ENCODE results near the gene PDIA4.
"Not testable (repeated sequence)": the region's sequence is repeated elsewhere in the genome, so short reads cannot be mapped to it uniquely, and the experiment has no call there.

The PDIA4 gene

DNA sequence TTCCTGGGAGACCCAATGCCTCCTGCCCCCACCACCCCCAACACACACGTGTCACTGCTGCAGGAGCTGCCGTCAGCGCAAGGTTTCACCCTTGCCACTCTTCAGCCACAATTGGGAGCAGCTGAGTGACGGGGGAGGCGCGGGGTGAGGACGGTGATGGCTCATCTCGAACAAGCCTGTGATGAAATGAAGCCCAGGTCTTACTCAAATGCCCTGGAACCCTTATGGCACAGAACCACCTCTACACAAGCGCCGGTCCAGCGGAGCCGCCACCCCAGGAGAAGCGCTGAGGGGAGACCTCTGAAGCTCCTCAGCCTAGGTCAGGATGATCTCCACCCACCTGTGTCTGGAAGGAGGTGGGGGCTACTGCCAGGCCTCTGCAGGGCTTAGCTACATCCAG is 25.7 kb downstream of the PDIA4 start:
- no peak for DNase-seq

DNA sequence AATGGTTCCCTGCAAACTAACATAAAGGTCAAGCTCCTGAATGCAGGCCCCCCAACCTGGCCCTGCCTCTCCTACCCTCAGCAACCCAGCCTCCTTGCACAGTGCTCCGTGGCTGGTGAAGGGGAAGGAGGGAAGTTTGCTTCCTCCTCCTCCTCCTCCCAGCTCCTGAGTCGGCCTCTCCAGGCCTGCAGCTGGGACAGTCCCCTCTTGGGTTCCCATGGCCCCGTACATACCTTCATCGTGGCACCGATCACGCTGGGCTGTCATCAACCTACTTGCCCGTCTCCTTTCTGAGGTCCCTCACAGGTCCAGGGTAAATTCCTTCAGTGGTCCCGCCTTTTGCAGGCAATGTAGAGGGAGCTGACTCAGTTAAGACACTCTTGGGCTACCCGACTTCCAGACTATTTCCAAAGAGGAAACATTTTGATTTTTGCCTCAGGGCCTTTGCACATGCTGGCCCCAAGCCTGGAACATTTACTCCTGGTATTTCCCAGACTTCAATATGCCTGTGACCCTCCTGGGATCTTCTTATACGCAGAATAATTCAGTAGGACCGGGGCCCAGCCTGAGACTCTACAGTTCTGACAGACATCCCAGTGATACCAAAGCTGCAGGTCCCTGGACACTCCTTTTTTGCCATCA is 26.8 kb downstream of the PDIA4 start:
- DNase-seq: no peak

DNA sequence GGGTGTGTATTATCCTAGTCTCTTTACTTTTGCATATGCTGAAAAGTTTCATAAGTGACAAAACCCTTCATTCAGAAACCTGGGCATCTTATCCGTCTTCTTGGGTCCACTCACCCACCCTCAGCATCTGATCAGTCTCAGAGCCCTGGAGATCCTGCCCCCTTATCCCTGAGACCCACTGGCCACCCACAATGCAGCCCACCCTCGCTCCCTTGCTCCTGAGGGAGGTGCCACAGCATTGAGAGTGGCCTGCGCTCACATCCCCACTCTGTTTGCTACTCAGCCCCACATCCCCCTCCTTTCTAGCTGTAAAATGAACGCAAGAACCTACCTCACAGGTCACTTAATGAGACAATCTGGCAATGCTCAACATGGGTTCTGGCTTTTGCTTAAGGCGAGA is 27.3 kb downstream of the PDIA4 start:
- no peak for DNase-seq

DNA sequence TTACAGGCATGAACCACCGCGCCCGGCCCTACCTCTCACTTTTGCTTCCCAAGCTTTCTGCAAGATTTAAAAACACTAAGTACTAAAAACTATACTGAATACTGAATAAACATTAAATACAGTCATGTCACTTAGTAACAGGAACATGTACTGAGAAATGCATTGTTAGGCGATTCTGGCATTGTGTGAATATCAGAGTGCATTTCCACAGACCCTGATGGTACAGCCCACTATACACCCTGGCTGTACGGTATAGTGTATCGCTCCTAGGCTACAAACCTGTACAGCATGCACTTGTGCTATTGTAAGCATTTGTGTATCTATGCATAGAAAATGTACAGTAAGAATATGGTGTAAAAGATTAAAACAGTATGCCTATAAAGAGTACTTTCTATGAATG is 29.1 kb downstream of the PDIA4 start:
- no peak for DNase-seq

DNA sequence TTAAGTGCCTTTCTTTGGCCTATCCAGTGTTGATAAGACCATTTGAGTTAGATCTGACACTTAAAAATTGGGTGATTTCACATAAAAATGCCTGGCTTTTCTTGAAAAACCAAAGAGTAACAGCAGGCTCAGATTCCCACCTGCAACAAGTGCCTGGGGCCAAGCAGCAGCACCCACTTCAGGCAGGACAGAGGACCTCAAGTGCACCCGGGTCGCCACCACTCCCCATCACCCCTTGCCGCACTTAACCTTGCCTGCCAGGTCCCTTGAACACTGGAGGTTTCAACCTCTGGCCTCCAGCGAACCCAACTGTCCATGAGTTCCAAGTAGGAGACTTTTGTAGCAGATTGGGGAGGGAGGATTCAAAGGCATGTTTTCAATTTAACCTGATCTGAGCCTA is 30.8 kb downstream of the PDIA4 start:
- no peak for DNase-seq

DNA sequence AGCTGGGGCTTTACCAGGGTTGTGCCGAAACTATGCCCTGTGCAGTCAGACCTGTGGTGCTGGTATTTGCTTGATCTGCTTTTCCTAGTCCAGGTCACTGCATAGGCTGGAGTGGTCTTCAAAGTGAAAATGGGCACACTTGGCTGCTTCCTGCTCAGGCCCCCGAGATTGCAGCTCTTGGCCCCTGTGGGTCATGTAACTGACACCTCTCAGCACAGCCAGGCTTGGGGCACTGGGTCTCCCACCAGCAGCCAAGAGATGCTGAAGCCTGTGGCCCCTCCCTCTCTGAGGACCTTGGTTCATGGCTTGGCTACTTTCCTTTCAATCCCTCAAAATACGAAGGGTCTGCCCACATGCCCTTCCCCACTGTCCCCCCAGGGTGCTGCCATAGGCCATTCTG is 33.7 kb downstream of the PDIA4 start:
- DNase-seq: no peak

DNA sequence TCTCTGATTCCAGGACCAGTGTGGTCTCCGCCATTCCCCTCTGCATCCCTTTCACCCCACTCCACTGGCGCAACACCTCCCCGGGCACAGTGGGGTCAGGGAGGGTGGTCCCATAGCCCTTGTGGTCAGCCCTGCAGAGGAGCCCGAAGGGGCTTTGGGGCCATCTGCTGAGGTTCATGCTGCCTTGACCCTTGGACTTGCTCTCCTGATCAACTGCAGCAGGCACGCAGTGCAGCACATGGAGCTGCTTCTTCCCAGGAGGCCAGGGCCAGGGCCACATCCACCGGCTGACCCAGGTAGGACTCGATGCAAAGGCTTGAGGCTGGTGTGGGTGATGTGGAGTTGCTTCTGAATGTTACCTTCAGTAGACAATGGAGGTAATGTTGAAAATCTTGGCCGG is 35.1 kb downstream of the PDIA4 start:
- DNase-seq: no peak

DNA sequence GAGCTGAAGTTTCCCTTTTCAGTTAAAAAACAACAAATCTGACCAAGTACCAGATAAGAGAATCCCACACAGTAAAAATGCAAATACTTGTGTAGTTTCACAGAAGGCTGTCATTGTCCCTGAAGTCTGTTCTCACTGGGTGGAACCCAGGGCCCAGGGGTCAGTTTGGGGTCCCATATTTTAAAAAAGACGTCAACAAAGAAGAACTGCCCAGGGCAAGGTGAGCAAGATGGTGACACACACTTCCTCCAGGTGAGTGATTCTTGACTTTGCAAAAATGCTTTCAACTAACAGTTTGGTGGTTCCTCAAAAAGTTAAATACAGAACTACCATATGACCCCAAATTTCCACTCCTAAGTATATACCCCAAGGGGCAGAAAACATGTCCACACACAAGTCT is 36.8 kb downstream of the PDIA4 start:
- no peak for DNase-seq

DNA sequence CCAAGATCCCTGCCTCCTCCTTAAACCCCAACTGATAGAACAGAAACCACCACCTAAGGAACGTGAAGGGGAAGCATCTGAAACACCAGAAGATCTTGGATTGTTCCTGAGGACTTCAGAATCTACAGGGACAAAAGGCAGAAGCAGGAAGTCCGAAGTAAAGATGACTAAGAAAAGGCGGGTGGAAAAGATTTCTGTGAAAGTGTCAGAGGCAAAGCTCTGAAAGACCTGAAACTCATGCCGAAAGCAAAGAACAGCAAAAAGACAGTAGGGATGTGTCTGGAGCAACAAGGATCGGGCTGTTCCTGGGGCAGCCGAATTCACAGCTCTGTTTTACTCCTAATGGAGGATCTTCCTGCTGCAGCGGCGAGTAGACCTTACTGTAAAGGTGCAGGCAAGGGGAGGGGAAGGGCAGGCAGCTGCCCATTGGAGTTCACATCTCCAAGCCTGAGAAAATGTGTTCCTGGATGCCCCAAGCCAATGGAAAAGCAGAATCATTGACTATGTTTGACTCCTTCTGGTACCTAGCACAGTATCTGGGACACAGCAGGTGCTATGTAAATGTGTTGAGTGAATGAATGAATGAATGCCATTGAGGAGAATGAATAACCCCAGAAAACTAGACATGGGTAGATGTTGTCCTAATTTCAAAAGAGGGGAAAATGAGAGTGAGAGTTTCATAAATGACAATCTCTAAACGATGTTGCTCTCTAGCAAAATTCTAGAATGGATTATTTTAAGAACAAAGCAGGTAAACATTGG is 40.4 kb downstream of the PDIA4 start:
- no peak for DNase-seq

DNA sequence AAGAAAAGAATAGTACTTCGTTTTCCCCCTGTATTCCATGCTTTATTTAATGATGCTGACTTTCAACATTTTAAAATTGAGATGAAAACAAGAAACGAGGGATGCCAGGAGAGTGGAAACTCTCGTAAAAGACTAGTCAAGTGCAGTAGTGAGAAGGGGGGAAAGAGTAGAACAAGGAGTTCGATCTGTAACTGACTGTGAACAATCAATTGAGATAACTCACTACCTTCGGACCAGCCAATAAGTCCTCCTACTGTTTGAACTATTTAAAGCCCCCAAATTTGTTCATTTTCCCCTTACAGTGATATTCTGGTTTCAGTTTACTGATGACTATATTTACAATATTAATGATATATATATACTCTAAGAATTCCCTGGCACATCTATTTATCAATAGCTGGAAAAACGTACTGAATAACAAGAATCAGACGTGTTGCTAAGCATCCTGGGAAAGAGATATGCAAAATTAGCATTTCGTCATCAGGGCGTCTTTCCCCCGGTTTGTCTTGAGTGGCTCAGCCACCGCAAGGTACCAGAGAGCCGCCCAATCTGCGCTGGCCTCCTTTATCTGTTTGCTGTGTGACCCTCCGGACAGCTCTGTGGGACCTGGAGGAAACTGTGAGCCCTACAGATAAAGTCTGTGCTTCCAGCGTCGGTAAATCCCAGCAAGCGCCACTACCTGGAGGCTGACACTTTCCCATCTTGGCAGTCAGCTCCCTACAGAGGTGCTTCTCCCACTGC is 41.1 kb downstream of the PDIA4 start:
- peak; percentile 67 for DNase-seq

DNA sequence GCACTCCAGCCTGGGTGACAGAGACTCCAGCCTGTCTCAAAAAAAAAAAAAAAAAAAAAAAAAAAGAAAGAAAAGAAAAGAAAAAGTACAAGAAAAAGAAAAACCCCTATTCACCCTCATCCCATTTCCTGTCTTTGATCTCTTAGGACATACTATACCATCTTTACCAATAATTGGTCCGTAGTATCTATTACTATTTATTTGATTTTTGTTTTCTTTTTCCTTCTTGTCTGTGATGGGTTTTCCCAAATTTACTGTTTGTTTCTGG is 41.6 kb downstream of the PDIA4 start:
- no peak for DNase-seq

DNA sequence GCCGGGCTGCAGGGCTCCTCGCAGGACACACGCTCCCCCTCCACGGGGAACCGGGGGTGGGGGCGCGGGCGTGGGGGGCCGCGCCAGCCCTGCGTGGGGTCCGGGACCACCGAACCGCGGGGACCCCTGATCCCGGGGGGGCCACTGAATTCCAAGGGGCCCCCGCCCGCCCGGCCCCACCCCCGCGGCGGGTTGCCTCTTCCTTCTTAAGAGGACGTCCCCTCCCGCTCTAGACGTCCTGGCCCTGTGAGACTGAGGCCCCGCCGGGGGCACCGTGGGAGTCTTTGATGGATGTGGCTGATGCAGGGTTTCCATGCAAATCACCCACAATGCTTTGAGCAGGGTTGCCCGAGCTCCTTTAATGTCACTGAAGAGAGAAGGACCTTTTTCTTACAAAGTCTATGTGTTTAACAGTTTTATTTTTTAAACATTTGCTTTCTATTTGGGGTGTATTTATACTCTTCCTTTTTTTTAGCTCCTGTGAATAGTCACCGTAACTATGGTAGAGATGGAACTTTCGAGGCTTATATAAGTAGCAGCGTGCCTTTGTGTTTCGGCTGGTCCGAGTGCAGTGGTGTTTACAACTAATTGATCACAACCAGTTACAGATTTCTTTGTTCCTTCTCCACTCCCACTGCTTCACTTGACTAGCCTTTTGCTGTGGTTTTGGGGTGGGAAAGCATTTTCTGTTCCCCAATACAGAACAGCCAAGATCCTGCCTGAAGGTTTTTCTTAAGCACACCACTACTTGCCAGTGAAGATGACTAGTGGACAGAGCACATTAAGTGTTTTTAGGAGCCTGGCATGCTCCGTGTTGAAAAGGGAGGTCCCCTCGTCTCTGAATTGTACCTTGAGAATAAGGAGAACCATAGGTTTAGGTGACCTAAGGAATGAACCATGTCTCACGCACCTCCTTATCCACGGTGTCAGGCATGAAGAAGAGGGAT is 44.8 kb downstream of the PDIA4 start:
- peak; percentile 70 for DNase-seq

DNA sequence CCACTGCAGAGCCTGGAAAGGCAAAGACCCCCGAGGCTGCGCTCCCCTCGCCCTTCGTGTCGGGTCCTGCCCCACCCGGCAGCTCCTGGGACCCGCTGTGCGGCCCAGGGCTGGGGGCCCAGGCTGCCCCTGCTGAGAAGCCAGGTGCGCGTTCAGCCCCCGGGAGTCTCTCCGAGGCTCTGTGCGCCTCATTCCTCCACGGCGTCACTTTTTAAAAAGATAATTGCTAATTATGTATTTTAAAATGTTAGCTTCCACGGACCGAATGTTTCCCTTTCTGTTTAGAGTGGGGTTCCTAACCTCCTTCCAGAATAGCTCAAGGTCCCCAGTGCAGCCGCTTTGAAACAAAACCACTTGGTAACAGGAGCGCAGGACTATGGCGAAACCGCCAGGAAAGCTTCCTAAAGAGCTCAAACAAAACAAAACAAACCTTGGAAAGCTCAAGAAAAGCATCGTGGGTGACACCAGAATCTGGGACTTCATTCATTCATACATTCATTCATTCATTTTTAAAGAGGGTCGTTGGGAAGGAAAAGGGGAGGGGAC is 45.6 kb downstream of the PDIA4 start:
- DNase-seq: no peak

DNA sequence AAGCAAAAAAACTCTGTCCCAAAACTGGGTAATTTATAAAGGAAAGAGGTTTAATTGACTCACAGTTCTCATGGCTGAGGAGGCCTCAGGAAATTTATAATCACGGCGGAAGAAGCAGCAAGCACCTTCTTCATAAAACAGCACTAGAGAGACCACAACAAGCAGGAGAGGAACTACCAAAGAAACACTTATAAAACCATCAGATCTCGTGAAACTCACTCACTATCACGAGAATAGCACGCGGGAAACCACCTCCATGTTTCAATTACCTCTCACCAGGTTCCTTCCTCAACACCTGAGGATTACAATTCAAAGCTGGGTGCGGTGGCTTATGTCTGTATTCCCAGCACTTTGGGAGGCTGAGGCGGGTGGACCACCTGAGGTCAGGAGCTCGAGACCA is 48.5 kb downstream of the PDIA4 start:
- no peak for DNase-seq

DNA sequence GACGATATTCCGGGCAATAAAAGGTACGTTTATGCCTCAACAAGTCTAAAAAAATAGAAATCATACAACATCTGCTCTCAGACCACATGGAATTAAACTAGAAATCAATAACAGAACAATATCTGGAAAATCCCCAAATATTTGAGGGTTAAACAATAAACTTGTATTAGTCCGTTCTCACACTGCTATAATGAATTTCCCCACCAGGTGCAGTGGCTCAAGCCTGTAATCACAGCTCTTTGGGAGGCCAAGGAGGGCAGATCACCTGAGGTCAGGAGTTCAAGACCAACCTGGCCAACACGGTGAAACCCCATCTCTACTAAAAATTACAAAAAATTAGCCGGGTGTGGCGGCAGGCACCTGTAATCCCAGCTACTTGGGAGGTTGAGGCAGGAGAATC is 49.2 kb downstream of the PDIA4 start:
- not testable (repeated sequence) for DNase-seq

DNA sequence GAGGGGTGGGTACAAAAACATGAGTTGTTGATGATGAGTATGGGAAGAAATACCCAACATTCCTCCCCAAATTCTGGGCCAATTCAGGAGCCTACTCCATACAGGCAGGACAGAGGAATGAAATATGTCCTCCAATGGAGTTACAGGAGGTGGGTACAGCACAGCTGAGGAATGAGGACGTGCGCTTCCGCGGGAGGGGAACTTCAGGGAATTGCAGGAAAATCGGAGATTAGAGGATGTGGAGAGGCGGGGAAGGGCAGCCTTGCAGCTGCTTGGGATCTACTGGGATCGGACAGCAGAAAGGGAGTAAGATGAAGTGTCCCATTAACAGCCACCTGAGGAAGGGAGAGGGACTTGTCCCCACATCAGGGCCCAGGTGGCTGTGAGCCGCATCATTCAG is 50.2 kb downstream of the PDIA4 start:
- no peak for DNase-seq

DNA sequence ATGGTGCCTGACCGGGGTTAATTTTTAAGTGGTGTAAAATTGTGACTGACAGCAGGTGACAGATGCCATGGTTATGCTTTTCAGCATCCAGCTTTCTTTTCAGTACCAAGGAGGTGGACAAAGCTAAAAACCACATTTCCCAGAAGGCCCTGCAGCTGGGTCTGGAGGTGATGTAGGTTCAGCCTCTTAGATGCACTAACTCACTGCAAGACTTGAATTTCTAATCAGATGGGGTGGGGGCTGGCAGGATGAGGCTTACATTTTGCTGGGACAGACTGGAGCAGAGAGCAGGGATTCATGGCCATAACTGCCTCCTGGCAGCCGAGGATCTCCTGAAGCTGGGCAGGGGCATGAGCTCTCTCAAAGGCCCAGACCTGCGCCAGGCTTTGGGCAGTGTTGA is 52.4 kb downstream of the PDIA4 start:
- DNase-seq: no peak

DNA sequence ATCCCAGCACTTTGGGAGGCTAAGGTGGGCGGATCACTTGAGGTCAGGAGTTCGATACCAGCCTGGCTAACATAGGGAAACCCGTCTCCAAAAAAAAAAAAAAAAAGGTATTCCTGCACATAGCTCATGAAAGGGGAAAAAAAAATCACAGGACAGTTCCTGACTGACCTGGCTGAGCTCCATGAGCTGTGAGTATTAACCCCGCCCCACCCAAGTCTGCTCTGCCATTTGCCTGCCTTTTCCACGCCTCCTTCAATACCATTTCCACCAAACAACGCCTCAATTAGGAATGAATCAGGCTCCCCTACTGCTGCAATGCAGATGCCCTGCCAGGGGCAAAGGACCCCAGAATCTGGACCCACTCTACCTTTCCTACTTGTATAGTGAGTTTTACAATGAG is 55.0 kb downstream of the PDIA4 start:
- no peak for DNase-seq

DNA sequence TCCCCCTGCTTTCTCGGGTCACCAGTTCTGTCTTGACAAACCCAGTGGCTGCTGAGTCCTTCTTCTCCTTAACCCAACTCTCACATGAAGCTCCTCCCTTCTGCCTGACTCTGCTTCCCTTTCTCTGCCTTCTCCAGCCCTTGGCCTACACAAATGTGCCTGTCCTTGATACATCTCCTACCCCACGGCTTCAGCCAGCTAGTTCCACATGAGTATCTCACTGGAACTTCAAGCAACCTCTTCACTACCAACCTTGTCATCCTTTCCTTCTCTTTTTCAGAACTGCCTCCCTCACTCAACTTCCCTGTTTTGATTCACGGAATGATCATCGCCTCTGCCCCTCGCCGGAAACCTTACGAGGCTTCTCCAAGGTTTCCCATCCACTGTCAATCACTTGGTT is 55.9 kb downstream of the PDIA4 start:
- DNase-seq: no peak

DNA sequence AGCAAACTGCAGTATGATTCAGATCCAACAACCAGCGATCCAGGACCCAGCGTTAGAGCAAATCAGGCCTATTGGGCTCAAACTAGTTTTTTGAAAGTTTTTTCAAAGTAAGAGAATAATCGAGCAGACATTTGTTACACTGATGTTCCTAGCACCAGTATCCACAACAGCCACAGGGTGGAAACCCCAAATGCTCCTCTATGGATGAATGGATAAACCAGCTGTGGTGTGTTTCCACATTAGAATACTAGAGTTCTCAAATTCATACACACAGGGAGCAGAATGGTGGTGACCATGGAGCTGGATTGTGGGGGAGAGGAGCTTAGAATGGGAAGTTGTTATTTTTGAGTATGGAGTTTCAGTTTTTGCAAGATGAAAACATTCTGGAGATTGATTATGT is 60.7 kb downstream of the PDIA4 start:
- DNase-seq: no peak

DNA sequence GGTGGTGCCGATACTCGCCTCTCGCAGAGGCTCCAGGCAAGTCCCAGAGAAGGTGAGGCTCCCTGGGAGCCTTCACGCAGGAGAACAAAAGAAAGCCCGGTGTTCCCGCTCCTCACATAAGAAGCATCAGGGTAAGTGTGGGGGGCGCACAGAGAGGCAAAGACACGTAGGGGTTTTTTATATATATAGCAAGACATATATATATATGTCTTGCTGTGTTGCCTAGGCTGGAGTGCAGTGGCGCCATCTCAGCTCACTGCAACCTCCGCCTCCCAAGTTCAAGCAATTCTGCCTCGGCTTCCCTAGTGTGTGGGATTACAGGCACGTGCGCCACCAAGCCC is 61.3 kb downstream of the PDIA4 start:
- no peak for DNase-seq

DNA sequence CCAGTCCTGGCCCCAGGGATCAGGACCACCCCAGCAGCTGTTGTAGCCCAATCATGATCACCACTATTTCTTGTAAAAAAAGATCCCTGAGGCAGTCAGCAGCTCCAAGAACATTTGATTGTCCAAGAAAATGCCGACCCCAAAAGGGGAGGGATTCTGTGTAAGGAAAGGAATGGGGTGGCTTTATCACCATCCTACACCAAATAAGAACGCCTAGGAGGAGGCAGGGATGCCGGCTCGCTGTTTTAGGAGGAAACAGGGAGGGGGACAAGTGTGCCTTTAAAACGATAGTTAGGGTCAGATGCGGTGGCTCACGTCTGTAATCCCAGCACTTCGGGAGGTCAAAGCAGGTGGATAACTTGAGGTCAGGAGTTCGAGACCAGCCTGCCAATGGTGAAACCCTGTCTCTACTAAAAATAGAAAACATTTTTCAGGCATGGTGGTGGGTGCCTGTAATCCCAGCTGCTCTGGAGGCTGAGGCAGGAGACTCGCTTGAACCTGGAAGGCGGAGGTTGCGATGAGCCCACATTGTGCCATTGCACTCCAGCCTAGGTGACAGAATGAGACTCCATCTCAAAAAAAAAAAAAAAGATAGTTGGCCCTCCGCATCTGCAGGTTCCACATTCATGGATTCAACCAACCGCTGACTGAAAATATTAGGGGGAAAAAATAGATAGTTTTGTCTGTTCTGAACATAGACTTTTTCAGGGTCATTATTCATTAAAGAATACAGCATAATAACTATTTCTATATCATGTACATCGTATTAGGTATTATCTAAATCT is 63.6 kb downstream of the PDIA4 start:
- DNase-seq: no peak

Measured in activated CD4-positive, alpha-beta T cell treated with anti-CD3 and anti-CD28 coated beads for 1 hour (primary cell).